Psoas muscle (tissue), 8 donors: Measurements from ENCODE around the gene MVB12A. TPM values are rescaled to one million over a fixed set of nuclear protein-coding genes. Genes with fewer than 3 reads are reported as not detected.
A peak's percentile ranks its signal among the peaks of the same experiment; 100 is the strongest.

Source experiments
- ATAC-seq, 4 donors: fragments of 200-7000 bp; cut with Tn5 transposase; one replicate each; pipeline ENCODE4 v1.9.1; 2020; ENCODE audit warnings: moderate library complexity in 3 of 4, mild to moderate bottlenecking in 2 of 4
- DNase-seq, 2 donors: peaks; one replicate each; pipeline ENCODE4 v3.0.0-alpha.2; 2020
- H3K27ac ChIP-seq: fragments of 200-600 bp; one replicate; pipeline ENCODE4 v1.8.0; 2022
- H3K27me3 ChIP-seq, 3 donors: fragments of 200-600 bp in 1 of 3; one replicate each; pipeline versions ENCODE4 v1.6.1 to v1.8.0; 2013 to 2022; ENCODE audit warnings: low read length in 2 of 3, mild to moderate bottlenecking in 2 of 3, moderate library complexity in 1 of 3; ENCODE audit not compliant: insufficient read depth in 3 of 3
- H3K36me3 ChIP-seq, 2 donors: fragments of 200-600 bp in 1 of 2; one replicate each; pipeline versions ENCODE4 v1.6.1 to v1.8.0; 2013 to 2022; ENCODE audit warnings: low read depth in 1 of 2, mild to moderate bottlenecking in 1 of 2, moderate library complexity in 1 of 2; ENCODE audit not compliant: insufficient read depth in 1 of 2
- H3K4me1 ChIP-seq: fragments of 200-600 bp; one replicate; pipeline ENCODE4 v1.8.0; 2022
- H3K4me3 ChIP-seq: fragments of 200-600 bp; one replicate; pipeline ENCODE4 v1.8.0; 2022; ENCODE audit warnings: mild to moderate bottlenecking
- H3K9me3 ChIP-seq: fragments of 200-600 bp; one replicate; pipeline ENCODE4 v1.8.0; 2022
- WGBS, 3 donors: extraction: QIAGEN DNeasy Blood & Tissue Kit; methylation state at CpG; one replicate each; pipeline versions ENCODE4 v1.1.6 to v1.1.7; 2013; 5-methylcytosine and 5-hydroxymethylcytosine counted together
- intact Hi-C, 2 donors: fragments of 100-400 bp; cut with DNase I; formaldehyde crosslinking; loops; one replicate each; pipeline versions ENCODE4 v1.11.0 to v1.14.2; 2022
- polyA plus RNA-seq, 3 donors: library from polyadenylated mRNA; stranded (reverse); fragments of 200-250 nt; gene quantifications; one replicate each; pipeline ENCODE4 v1.2.3, GENCODE V29; 2013
- total RNA-seq, 4 donors: library from RNA; stranded (reverse); fragmentation: NEBNext Ultra II Directional in 2 of 4; extraction: Animal tissue kit (Norgen Biotek cat#: 25700) in 2 of 4; gene quantifications; one replicate each; pipeline versions ENCODE4 v1.2.1 to v1.2.4, GENCODE V29; 2021 to 2023
- TF ChIP-seq, protein P1 (sequence below): fragments of 200-600 bp; IDR thresholded peaks from one replicate; pipeline ENCODE4 v1.8.0; 2022; ENCODE audit warnings: antibody characterized with exemption
- donor health status: healthy with polysubstance abuse.
- donor health status: DM: no; HTN: no; CAD: no; lungs with moderate emphysema.
- donor health status: Bipolar disorder and iron deficiency.
- donor health status: healthy.
- donor health status: DM: yes; HTN: yes; CAD: no.
- donor health status: DM: no; HTN: no; CAD: no.
- donor health status: DM: no; HTN: no; CAD: no.
- donor health status: DM: yes; HTN: yes; CAD: no.

MVB12A gene
- total and polyA plus RNA-seq, 7 donors = 15.6 to 79.7 (median 23.7) TPM

DNA sequence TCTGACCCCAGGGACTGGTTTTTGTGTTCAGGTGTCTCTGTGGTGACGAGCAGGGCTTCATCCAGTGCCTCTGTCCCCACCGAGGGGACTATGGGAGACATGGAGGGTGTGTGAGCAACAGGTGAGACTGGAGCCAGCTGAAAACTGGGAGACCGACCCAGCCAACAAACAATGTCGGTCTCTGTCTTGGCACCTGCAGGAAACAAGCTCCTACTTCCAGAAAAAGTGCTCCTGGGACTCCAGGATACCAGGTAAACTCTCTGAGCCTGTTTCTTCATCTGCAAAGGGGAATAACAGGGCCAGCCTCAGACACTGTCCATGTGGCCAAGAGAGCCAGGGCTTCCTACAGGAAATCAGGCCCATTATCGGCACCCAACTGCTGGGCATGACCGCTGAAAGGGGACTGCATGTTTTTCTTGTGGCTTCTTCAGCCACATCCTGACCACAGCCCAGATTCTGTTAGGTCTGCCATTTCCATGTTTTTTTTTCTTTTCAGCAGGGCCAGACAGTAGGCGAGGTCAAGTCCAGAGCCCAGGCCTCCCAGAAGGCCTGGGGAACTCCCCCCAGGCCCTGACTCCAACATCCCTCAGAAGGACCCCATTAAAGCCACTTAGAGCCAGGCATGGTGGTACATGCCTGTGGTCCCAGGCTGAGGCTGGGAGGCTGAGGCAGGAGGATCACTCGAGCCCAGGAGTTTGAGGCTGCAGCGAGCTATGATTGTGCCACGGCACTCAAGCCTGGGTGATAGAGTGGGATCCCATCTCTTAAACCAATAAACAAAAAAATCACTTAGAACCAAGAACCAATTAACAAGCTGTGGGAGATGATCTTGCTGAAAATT lies 13.6 kb upstream of the MVB12A start:
- WGBS, 3 donors = 72% methylated on average over 10 of the region's 10 CpGs
- peak in 1 of 4 donors; percentile 10 for ATAC-seq

DNA sequence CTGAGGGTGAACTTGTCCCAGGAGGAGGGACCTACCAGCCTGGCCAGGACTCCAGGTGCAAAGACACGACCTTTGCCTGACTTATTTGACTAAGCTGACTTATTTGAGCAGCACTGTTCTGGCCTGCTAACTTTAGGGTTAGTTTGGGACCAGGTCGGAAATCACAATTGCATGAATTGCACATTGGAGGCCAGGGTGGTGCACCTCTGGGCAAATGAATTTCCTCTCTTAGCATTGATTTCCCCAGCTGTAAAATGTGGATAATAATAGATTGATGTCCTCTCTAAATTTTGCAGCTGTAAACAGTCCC lies 13.0 kb upstream of the MVB12A start:
- H3K4me1 ChIP-seq = no peaks in the 10 kb centered on the region
- ATAC-seq (no peak), DNase-seq (no peak)
- H3K9me3 ChIP-seq = no peaks in the 10 kb centered on the region
- peaks cover 0 to 9% (median 0%) of the 10 kb centered on the region in 3 donors for H3K27me3 ChIP-seq
- 47 to 61% (median 53%) methylated on average over 2 of the region's 2 CpGs for WGBS, 3 donors
- peak overlapping the region; percentile 43 for H3K27ac ChIP-seq
- intact Hi-C loops = no loop called here
- H3K4me3 ChIP-seq = peak overlapping the region; percentile 65
- TF ChIP-seq, protein P1, sequence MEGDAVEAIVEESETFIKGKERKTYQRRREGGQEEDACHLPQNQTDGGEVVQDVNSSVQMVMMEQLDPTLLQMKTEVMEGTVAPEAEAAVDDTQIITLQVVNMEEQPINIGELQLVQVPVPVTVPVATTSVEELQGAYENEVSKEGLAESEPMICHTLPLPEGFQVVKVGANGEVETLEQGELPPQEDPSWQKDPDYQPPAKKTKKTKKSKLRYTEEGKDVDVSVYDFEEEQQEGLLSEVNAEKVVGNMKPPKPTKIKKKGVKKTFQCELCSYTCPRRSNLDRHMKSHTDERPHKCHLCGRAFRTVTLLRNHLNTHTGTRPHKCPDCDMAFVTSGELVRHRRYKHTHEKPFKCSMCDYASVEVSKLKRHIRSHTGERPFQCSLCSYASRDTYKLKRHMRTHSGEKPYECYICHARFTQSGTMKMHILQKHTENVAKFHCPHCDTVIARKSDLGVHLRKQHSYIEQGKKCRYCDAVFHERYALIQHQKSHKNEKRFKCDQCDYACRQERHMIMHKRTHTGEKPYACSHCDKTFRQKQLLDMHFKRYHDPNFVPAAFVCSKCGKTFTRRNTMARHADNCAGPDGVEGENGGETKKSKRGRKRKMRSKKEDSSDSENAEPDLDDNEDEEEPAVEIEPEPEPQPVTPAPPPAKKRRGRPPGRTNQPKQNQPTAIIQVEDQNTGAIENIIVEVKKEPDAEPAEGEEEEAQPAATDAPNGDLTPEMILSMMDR = no peak
- no peaks in the 10 kb centered on the region for H3K36me3 ChIP-seq

More for the DNA sequence above, 13.6 kb upstream of the MVB12A start:
- TF ChIP-seq, protein P1 = no peak
- Histone ChIP-seq H3K36me3 (no peaks in the 10 kb centered on the region), H3K9me3 (no peaks in the 10 kb centered on the region), H3K27me3 (peaks cover 0 to 11% (median 0%) of the 10 kb centered on the region in 3 donors), H3K27ac (peak overlapping the region; percentile 69), H3K4me3 (peak overlapping the region; percentile 65), H3K4me1 (no peaks in the 10 kb centered on the region)
- DNase-seq = no peak
- intact Hi-C loops = no loop called here

DNA sequence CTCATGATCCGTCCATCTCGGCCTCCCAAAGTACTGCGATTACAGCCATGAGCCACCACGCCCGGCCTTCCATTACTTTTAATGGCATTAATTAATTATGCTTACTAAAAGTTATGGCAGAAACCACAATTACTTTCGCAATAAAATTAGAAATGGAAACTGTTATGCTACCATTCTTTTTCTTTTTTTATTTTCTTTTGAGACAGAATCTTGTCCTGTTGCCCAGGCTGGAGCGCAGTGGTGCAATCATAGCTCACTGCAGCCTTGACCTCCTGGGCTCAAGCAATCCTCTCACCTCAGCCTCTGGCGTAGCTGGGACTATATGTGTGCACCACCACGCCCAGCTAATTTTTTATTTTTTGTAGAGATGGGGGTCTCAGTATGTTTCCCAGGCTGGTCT lies 9.9 kb upstream of the MVB12A start:
- Histone ChIP-seq H3K4me3 (no peak overlapping the region), H3K27ac (no peak overlapping the region), H3K27me3 (peaks cover 0 to 30% (median 2%) of the 10 kb centered on the region in 3 donors), H3K9me3 (no peaks in the 10 kb centered on the region), H3K36me3 (no peaks in the 10 kb centered on the region), H3K4me1 (no peaks in the 10 kb centered on the region)
- ATAC-seq (no peak), DNase-seq (no peak)
- intact Hi-C loops = no loop called here
- TF ChIP-seq, protein P1 = no peak
- WGBS, 3 donors = 92 to 94% (median 93%) methylated on average over 9 of the region's 9 CpGs

DNA sequence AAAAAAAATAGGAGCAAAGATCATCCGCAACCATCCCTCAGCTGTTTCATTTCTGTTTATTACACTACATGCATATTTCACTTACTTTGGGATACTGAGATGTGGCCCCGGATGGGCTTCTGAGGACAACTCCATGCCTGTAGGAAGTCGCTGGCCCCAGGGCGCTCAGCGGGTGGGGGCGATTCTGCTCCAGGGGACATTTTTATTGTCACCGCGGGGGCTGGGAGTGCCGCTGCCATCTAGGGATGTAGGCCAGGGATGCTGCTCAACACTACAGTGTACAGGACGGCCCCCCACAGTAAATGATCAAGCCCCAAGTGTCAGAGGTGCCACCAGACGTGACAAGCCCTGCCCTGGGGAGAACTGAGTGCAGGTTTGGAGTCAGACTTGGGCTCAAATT lies 8.0 kb upstream of the MVB12A start:
- no peaks in the 10 kb centered on the region for H3K4me1 ChIP-seq
- DNase-seq (no peak), ATAC-seq (no peak)
- peaks cover 0 to 47% (median 2%) of the 10 kb centered on the region in 3 donors for H3K27me3 ChIP-seq
- H3K4me3 ChIP-seq = no peak overlapping the region
- TF ChIP-seq, protein P1 = no peak
- no peaks in the 10 kb centered on the region for H3K36me3 ChIP-seq
- intact Hi-C loops = no loop called here
- H3K9me3 ChIP-seq = no peaks in the 10 kb centered on the region
- H3K27ac ChIP-seq = no peak overlapping the region
- WGBS, 3 donors = 65 to 76% (median 71%) methylated on average over 11 of the region's 11 CpGs
